GM23338 (cell line): ENCODE measurements around the gene SEMA4A. TPM values are rescaled to one million over a fixed set of nuclear protein-coding genes. Genes with fewer than 3 reads are reported as not detected.

Source experiments
- ATAC-seq: fragments of 200-7000 bp; cut with Tn5 transposase; 3 replicates; pipeline ENCODE4 v1.9.1; 2020
- DNase-seq: peaks from one replicate; pipeline ENCODE4 v3.0.0-alpha.2; 2015; ENCODE audit warnings: low spot score
- H2AFZ ChIP-seq: fragments of 200-600 bp; sonication (generic); 2 replicates; pipeline ENCODE4 v1.8.0; 2016; ENCODE audit warnings: antibody characterized with exemption, mild to moderate bottlenecking, moderate library complexity
- H3F3A ChIP-seq: fragments of 200-600 bp; sonication (generic); replicated peaks from 2 replicates; pipeline ENCODE4 v1.8.0; 2017; ENCODE audit warnings: antibody characterized with exemption, mixed run types, low read depth
- H3K27ac ChIP-seq: fragments of 200-600 bp; sonication (generic); 2 replicates; pipeline ENCODE4 v1.6.1; 2016; ENCODE audit warnings: low read depth
- H3K27me3 ChIP-seq: fragments of 200-600 bp; sonication (generic); 2 replicates; pipeline ENCODE4 v1.8.0; 2016; ENCODE audit warnings: mild to moderate bottlenecking, mixed run types, moderate library complexity; ENCODE audit not compliant: insufficient read depth
- H3K36me3 ChIP-seq: fragments of 200-600 bp; sonication (generic); 2 replicates; pipeline ENCODE4 v1.8.0; 2016; ENCODE audit warnings: mild to moderate bottlenecking; ENCODE audit not compliant: insufficient read depth
- H3K4me1 ChIP-seq: fragments of 200-600 bp; sonication (generic); 2 replicates; pipeline ENCODE4 v1.8.0; 2016; ENCODE audit warnings: mild to moderate bottlenecking, moderate library complexity; ENCODE audit not compliant: insufficient read depth
- H3K4me2 ChIP-seq: fragments of 200-600 bp; sonication (generic); 2 replicates; pipeline ENCODE4 v1.7.1; 2017; ENCODE audit warnings: mixed run types
- H3K4me3 ChIP-seq: fragments of 200-600 bp; sonication (generic); 2 replicates; pipeline ENCODE4 v1.6.1; 2016; ENCODE audit warnings: mixed run types
- H3K79me2 ChIP-seq: fragments of 200-600 bp; sonication (generic); replicated peaks from 2 replicates; pipeline ENCODE4 v1.8.0; 2017; ENCODE audit warnings: mild to moderate bottlenecking; ENCODE audit not compliant: insufficient read depth
- H3K9me2 ChIP-seq: fragments of 200-600 bp; sonication (generic); 2 replicates; pipeline ENCODE4 v1.8.0; 2017; ENCODE audit not compliant: insufficient read depth
- H4K20me1 ChIP-seq: fragments of 200-600 bp; sonication (generic); replicated peaks from 2 replicates; pipeline ENCODE4 v1.8.0; 2017; ENCODE audit warnings: mild to moderate bottlenecking; ENCODE audit not compliant: insufficient read depth
- H3K27ac Mint-ChIP-seq: 2 replicates; pipeline ENCODE4 v1.8.0; 2020; ENCODE audit warnings: inconsistent platforms, mild to moderate bottlenecking, moderate library complexity, mixed read lengths
- H3K27me3 Mint-ChIP-seq: 3 replicates; pipeline ENCODE4 v1.8.0; 2022; ENCODE audit warnings: low read depth, mild to moderate bottlenecking, moderate library complexity, mixed read lengths, inconsistent platforms; ENCODE audit not compliant: insufficient read depth, poor library complexity
- H3K36me3 Mint-ChIP-seq: 3 replicates; pipeline ENCODE4 v1.8.0; 2021; ENCODE audit warnings: low read depth, mild to moderate bottlenecking, inconsistent platforms, moderate library complexity, mixed read lengths
- H3K4me1 Mint-ChIP-seq: 3 replicates; pipeline ENCODE4 v1.8.0; 2020; ENCODE audit warnings: mild to moderate bottlenecking, inconsistent platforms, mixed read lengths
- H3K4me3 Mint-ChIP-seq: 3 replicates; pipeline ENCODE4 v1.8.0; 2021; ENCODE audit warnings: moderate library complexity, mild to moderate bottlenecking, inconsistent platforms, mixed read lengths
- H3K9me3 Mint-ChIP-seq: 3 replicates; pipeline ENCODE4 v1.8.0; 2020; ENCODE audit warnings: moderate library complexity, mild to moderate bottlenecking, inconsistent platforms, mixed read lengths
- EZH2 ChIP-seq: fragments of 200-600 bp; sonication (generic); IDR thresholded peaks from one replicate; pipeline ENCODE4 v1.8.0; 2017; ENCODE audit warnings: antibody characterized with exemption, mild to moderate bottlenecking, low read depth; ENCODE audit not compliant: unreplicated experiment
- EZH2phosphoT487 ChIP-seq: fragments of 200-600 bp; sonication (generic); IDR thresholded peaks from one replicate; pipeline ENCODE4 v1.8.1; 2018; ENCODE audit warnings: antibody characterized with exemption; ENCODE audit not compliant: unreplicated experiment
- STAT1 ChIP-seq: IDR thresholded peaks from one replicate; pipeline ENCODE4 v1.6.1; 2016; ENCODE audit warnings: antibody characterized with exemption; ENCODE audit not compliant: unreplicated experiment
- ZNF114 ChIP-seq: fragments of 250-450 bp; sonication (Bioruptor Pico); IDR thresholded peaks from 2 replicates; pipeline ENCODE4 v1.5.0; 2020; ENCODE audit warnings: mild to moderate bottlenecking, moderate library complexity
- ZNF331 ChIP-seq: fragments of 250-450 bp; sonication (Bioruptor Pico); IDR thresholded peaks from 2 replicates; pipeline ENCODE4 v1.5.0; 2020; ENCODE audit warnings: low read depth, mild to moderate bottlenecking, moderate library complexity
- polyA plus RNA-seq: library from polyadenylated mRNA; unstranded; fragments of >200 nt; fragmentation: Nextera tagmentation; extraction: Ambion mirVana; gene quantifications from 2 replicates; pipeline ENCODE4 v1.2.1, GENCODE V29; 2016
- total RNA-seq: library from RNA; depleted of rRNA; stranded (reverse); fragments of >200 nt; shearing (Covaris generic); gene quantifications from 2 replicates; pipeline ENCODE4 v1.2.3, GENCODE V29; 2014
- TF ChIP-seq, protein P1 (sequence below): fragments of 250-450 bp; sonication (Bioruptor Pico); IDR thresholded peaks from 2 replicates; pipeline ENCODE4 v1.5.0; 2020; ENCODE audit warnings: mild to moderate bottlenecking, moderate library complexity
- TF ChIP-seq, protein P2 (sequence below): IDR thresholded peaks from one replicate; pipeline ENCODE4 v1.6.1; 2018; ENCODE audit warnings: antibody characterized with exemption; ENCODE audit not compliant: unreplicated experiment
- TF ChIP-seq, protein P3 (sequence below), 2 experiments: fragments of 200-600 bp in 1 of 2; sonication (generic) in 1 of 2; conservative IDR thresholded peaks; 2 replicates each; pipeline versions ENCODE4 v1.5.1 to v1.6.1; 2016 to 2017; ENCODE audit warnings: antibody characterized with exemption in 2 of 2, low read depth in 2 of 2, mild to moderate bottlenecking in 2 of 2, moderate library complexity in 1 of 2

SEMA4A gene
- total and polyA plus RNA-seq, 2 experiments from 2014 or later = 5.5 to 20.2 TPM

DNA sequence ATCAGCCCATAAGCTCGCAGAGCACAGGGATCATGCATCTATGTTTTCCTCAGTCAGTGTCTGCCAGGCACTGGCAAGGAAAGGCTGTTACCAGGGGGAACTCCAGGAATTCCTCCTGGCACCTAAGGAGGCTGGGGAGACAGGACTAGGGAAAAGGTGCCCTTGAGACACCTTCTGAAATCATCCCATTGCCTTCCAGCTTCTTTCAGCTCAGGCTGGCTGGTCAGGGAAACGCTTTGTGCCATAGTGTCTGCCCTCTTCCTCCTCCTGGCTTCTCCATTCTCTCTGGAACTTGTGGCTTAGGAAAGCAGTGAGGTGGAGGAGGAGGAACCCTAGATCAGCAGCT, 25.1 kb upstream of the SEMA4A start:
- TF ChIP-seq EZH2 = no peak
- no peak for TF ChIP-seq ZNF114 (CRISPR knock-in tag)
- TF ChIP-seq EZH2phosphoT487 = no peak
- no peak for TF ChIP-seq ZNF331
- TF ChIP-seq, protein P1, sequence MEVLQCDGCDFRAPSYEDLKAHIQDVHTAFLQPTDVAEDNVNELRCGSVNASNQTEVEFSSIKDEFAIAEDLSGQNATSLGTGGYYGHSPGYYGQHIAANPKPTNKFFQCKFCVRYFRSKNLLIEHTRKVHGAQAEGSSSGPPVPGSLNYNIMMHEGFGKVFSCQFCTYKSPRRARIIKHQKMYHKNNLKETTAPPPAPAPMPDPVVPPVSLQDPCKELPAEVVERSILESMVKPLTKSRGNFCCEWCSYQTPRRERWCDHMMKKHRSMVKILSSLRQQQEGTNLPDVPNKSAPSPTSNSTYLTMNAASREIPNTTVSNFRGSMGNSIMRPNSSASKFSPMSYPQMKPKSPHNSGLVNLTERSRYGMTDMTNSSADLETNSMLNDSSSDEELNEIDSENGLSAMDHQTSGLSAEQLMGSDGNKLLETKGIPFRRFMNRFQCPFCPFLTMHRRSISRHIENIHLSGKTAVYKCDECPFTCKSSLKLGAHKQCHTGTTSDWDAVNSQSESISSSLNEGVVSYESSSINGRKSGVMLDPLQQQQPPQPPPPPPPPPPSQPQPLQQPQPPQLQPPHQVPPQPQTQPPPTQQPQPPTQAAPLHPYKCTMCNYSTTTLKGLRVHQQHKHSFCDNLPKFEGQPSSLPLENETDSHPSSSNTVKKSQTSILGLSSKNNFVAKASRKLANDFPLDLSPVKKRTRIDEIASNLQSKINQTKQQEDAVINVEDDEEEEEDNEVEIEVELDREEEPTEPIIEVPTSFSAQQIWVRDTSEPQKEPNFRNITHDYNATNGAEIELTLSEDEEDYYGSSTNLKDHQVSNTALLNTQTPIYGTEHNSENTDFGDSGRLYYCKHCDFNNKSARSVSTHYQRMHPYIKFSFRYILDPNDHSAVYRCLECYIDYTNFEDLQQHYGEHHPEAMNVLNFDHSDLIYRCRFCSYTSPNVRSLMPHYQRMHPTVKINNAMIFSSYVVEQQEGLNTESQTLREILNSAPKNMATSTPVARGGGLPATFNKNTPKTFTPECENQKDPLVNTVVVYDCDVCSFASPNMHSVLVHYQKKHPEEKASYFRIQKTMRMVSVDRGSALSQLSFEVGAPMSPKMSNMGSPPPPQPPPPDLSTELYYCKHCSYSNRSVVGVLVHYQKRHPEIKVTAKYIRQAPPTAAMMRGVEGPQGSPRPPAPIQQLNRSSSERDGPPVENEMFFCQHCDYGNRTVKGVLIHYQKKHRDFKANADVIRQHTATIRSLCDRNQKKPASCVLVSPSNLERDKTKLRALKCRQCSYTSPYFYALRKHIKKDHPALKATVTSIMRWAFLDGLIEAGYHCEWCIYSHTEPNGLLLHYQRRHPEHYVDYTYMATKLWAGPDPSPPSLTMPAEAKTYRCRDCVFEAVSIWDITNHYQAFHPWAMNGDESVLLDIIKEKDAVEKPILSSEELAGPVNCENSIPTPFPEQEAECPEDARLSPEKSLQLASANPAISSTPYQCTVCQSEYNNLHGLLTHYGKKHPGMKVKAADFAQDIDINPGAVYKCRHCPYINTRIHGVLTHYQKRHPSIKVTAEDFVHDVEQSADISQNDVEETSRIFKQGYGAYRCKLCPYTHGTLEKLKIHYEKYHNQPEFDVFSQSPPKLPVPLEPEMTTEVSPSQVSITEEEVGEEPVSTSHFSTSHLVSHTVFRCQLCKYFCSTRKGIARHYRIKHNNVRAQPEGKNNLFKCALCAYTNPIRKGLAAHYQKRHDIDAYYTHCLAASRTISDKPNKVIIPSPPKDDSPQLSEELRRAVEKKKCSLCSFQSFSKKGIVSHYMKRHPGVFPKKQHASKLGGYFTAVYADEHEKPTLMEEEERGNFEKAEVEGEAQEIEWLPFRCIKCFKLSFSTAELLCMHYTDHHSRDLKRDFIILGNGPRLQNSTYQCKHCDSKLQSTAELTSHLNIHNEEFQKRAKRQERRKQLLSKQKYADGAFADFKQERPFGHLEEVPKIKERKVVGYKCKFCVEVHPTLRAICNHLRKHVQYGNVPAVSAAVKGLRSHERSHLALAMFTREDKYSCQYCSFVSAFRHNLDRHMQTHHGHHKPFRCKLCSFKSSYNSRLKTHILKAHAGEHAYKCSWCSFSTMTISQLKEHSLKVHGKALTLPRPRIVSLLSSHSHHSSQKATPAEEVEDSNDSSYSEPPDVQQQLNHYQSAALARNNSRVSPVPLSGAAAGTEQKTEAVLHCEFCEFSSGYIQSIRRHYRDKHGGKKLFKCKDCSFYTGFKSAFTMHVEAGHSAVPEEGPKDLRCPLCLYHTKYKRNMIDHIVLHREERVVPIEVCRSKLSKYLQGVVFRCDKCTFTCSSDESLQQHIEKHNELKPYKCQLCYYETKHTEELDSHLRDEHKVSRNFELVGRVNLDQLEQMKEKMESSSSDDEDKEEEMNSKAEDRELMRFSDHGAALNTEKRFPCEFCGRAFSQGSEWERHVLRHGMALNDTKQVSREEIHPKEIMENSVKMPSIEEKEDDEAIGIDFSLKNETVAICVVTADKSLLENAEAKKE (CRISPR knock-in tag) = no peak
- TF ChIP-seq, protein P2, sequence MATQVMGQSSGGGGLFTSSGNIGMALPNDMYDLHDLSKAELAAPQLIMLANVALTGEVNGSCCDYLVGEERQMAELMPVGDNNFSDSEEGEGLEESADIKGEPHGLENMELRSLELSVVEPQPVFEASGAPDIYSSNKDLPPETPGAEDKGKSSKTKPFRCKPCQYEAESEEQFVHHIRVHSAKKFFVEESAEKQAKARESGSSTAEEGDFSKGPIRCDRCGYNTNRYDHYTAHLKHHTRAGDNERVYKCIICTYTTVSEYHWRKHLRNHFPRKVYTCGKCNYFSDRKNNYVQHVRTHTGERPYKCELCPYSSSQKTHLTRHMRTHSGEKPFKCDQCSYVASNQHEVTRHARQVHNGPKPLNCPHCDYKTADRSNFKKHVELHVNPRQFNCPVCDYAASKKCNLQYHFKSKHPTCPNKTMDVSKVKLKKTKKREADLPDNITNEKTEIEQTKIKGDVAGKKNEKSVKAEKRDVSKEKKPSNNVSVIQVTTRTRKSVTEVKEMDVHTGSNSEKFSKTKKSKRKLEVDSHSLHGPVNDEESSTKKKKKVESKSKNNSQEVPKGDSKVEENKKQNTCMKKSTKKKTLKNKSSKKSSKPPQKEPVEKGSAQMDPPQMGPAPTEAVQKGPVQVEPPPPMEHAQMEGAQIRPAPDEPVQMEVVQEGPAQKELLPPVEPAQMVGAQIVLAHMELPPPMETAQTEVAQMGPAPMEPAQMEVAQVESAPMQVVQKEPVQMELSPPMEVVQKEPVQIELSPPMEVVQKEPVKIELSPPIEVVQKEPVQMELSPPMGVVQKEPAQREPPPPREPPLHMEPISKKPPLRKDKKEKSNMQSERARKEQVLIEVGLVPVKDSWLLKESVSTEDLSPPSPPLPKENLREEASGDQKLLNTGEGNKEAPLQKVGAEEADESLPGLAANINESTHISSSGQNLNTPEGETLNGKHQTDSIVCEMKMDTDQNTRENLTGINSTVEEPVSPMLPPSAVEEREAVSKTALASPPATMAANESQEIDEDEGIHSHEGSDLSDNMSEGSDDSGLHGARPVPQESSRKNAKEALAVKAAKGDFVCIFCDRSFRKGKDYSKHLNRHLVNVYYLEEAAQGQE = no peak
- no peak for TF ChIP-seq STAT1
- TF ChIP-seq, protein P3, sequence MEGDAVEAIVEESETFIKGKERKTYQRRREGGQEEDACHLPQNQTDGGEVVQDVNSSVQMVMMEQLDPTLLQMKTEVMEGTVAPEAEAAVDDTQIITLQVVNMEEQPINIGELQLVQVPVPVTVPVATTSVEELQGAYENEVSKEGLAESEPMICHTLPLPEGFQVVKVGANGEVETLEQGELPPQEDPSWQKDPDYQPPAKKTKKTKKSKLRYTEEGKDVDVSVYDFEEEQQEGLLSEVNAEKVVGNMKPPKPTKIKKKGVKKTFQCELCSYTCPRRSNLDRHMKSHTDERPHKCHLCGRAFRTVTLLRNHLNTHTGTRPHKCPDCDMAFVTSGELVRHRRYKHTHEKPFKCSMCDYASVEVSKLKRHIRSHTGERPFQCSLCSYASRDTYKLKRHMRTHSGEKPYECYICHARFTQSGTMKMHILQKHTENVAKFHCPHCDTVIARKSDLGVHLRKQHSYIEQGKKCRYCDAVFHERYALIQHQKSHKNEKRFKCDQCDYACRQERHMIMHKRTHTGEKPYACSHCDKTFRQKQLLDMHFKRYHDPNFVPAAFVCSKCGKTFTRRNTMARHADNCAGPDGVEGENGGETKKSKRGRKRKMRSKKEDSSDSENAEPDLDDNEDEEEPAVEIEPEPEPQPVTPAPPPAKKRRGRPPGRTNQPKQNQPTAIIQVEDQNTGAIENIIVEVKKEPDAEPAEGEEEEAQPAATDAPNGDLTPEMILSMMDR (conservative IDR thresholded peaks at IDR 0.05; ENCODE audit: low read depth in 2 of 2) = no peak
- peaks cover 8% of the 10 kb centered on the region; the same call in 1 of the 2 replicates for H3F3A ChIP-seq
- H3K4me1 ChIP-seq = peaks cover 41% of the 10 kb centered on the region
- no peak overlapping the region; the same call in 1 of the 2 replicates for H3K27ac ChIP-seq
- H3K36me3 Mint-ChIP-seq = peaks cover 3% of the 10 kb centered on the region; the same call in 2 of the 3 replicates
- H3K4me3 Mint-ChIP-seq = no peak overlapping the region; the same call in 2 of the 3 replicates
- no peak overlapping the region for H2AFZ ChIP-seq
- ATAC-seq (no peak), DNase-seq (no peak)
- H3K9me3 Mint-ChIP-seq = no peaks in the 10 kb centered on the region
- peaks cover 10% of the 10 kb centered on the region for H3K79me2 ChIP-seq
- peaks cover 3% of the 10 kb centered on the region; the same call in 1 of the 2 replicates for H3K36me3 ChIP-seq
- H3K4me1 Mint-ChIP-seq = peaks cover 47% of the 10 kb centered on the region
- no peaks in the 10 kb centered on the region for H4K20me1 ChIP-seq
- no peaks in the 10 kb centered on the region for H3K27me3 ChIP-seq
- peaks cover 26% of the 10 kb centered on the region for H3K27me3 Mint-ChIP-seq
- H3K4me2 ChIP-seq = 0 out of 2 replicates have a peak overlapping the region, but pooled peaks have one; percentile 32
- H3K27ac Mint-ChIP-seq = 0 out of 2 replicates have a peak overlapping the region, but pooled peaks have one; percentile 98
- no peaks in the 10 kb centered on the region for H3K9me2 ChIP-seq
- H3K4me3 ChIP-seq = no peak overlapping the region
